Activated CD8-positive, alpha-beta memory T cell treated with anti-CD3 and anti-CD28 coated beads, Interleukin-2, amount 10 ng/mL, durations not matched to agents 7 days and 5 days (primary cell): ENCODE results near the gene SIM1. TPM values are rescaled to one million over a fixed set of nuclear protein-coding genes. Genes with fewer than 3 reads are reported as not detected.
"Not testable (repeated sequence)": the region's sequence is repeated elsewhere in the genome, so short reads cannot be mapped to it uniquely, and the experiment has no call there.

Experiments
- ATAC-seq: fragments of 150-1000 bp; cut with Tn5 transposase; one replicate; pipeline ENCODE4 v1.10.0; 2021; ENCODE audit warnings: moderate library complexity
- CTCF ChIA-PET: fragments of 350-600 bp; sonication (Branson Sonifier 250); formaldehyde crosslinking; loops from one replicate; lab custom pipeline; 2021; ENCODE audit warnings: antibody characterized with exemption; lab: Charles Lee
- DNase-seq: peaks from one replicate; pipeline ENCODE4 v3.0.0-alpha.2; 2020
- H3K27ac Mint-ChIP-seq: one replicate; pipeline ENCODE4 v1.8.0; 2021; ENCODE audit warnings: mild to moderate bottlenecking, mixed read lengths
- H3K27me3 Mint-ChIP-seq: one replicate; pipeline ENCODE4 v1.8.0; 2021; ENCODE audit warnings: mixed read lengths
- H3K36me3 Mint-ChIP-seq: one replicate; pipeline ENCODE4 v1.8.0; 2021; ENCODE audit warnings: mild to moderate bottlenecking, mixed read lengths
- H3K4me1 Mint-ChIP-seq: one replicate; pipeline ENCODE4 v1.8.0; 2021; ENCODE audit warnings: mixed read lengths
- H3K4me3 Mint-ChIP-seq: one replicate; pipeline ENCODE4 v1.8.0; 2021; ENCODE audit warnings: mild to moderate bottlenecking, moderate library complexity, mixed read lengths
- H3K9me3 Mint-ChIP-seq: one replicate; pipeline ENCODE4 v1.8.0; 2022; ENCODE audit warnings: low read depth, mixed read lengths
- total RNA-seq, 2 experiments: library from RNA; stranded (reverse); gene quantifications; one replicate each; pipeline ENCODE4 v1.2.3, GENCODE V29; 2021

The SIM1 gene
- total RNA-seq, 2 experiments from 2014 or later: 0.07 TPM; not detected in 1

DNA sequence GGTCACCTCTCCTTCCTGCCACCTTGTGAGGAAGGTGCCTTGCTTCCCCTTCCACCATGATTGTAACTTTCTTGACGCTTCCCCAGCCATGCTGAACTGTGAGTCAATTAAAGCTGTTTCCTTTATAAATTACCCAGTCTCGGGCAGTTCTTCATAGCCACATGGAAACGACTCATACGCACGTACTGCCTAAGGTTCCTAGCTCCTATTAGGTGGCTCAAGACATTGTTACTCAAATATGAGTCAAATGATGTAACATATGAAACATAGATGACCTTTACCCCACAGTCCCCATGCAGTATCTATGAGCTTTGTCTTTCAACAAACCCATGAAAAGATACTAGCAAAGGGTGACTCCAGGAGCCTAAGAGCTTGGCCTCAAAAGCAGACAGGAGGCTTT is 98.3 kb downstream of the SIM1 start:
- H3K27ac Mint-ChIP-seq: no peak overlapping the region
- H3K9me3 Mint-ChIP-seq: no peaks in the 10 kb centered on the region
- H3K36me3 Mint-ChIP-seq: no peaks in the 10 kb centered on the region
- ATAC-seq (no peak), DNase-seq (no peak)
- no peaks in the 10 kb centered on the region for H3K4me1 Mint-ChIP-seq
- CTCF ChIA-PET: no interaction called here
- H3K4me3 Mint-ChIP-seq: no peak overlapping the region
- peaks cover 5% of the 10 kb centered on the region for H3K27me3 Mint-ChIP-seq

- Mint-ChIP-seq H3K4me1 (no peaks in the 10 kb centered on the region), H3K36me3 (no peaks in the 10 kb centered on the region), H3K4me3 (no peak overlapping the region), H3K27ac (no peak overlapping the region), H3K9me3 (no peaks in the 10 kb centered on the region), H3K27me3 (peaks cover 12% of the 10 kb centered on the region)
- DNase-seq: no peak
- no peak for ATAC-seq
- CTCF ChIA-PET: interaction anchor here (0.8 to 1.6 kb wide), 2 partner anchors 11 to 19 kb away, joined by 3 to 4 read pairs; no protein-coding TSS in a partner anchor
Observed at GRCh38 chr6:100363651-100364050, 101.1 kb downstream of the SIM1 start.

DNA sequence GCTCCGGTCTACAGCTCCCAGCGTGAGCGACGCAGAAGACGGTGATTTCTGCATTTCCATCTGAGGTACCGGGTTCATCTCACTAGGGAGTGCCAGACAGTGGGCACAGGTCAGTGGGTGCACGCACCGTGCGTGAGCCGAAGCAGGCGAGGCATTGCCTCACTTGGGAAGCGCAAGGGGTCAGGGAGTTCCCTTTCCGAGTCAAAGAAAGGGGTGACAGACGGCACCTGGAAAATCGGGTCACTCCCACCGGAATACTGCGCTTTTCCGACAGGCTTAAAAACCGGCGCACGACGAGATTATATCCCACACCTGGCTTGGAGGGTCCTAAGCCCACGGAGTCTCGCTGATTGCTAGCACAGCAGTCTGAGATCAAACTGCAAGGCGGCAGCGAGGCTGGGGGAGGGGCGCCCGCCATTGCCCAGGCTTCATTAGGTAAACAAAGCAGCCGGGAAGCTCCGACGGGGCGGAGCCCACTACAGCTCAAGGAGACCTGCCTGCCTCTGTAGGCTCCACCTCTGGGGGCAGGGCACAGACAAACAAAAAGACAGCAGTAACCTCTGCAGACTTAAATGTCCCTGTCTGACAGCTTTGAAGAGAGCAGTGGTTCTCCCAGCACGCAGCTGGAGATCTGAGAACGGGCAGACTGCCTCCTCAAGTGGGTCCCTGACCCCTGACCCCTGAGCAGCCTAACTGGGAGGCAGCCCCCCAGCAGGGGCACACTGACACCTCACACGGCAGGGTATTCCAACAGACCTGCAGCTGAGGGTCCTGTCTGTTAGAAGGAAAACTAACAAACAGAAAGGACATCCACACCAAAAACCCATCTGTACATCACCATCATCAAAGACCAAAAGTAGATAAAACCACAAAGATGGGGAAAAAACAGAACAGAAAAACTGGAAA is 109.7 kb downstream of the SIM1 start:
- H3K27ac Mint-ChIP-seq, H3K4me1 Mint-ChIP-seq, H3K9me3 Mint-ChIP-seq, H3K36me3 Mint-ChIP-seq, DNase-seq, ATAC-seq, H3K4me3 Mint-ChIP-seq, CTCF ChIA-PET: not testable (repeated sequence)
- peaks cover 13% of the 10 kb centered on the region for H3K27me3 Mint-ChIP-seq

DNA sequence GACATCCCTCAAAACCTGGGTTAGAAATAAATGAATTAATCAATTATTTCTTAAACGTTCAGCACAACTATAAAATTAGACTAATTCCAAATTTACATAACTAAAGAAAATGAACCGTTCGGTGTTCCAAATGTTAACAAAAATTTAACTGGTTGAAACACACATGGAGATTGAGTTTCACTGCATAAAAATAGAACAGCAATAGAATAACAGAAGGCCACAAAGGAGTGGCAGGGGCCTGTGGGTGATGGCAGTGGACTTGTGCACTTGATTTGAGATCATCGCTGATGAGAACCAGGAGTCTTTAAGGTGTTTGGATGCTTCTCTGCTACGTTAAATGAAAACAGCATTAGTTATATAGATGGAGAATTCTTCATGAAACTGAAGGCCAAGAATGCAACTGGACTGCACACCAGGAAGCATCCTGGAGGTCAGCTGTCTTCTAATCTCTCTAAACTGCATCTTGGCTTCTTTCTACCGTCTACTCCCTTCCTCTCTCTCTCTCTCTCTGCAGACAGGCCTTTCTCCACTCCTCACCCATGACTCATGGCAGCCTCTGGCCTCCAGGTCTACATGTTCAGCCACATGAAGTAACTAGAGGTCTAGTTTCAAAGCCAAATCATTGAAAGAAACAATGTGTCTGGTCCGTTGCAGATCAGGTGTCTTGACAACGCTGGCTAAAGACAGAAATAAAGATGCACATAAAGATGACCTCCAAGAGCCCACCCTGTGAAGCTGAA is 111.3 kb downstream of the SIM1 start:
- Mint-ChIP-seq H3K27ac (no peak overlapping the region), H3K36me3 (no peaks in the 10 kb centered on the region), H3K9me3 (no peaks in the 10 kb centered on the region), H3K27me3 (peaks cover 17% of the 10 kb centered on the region), H3K4me3 (no peak overlapping the region), H3K4me1 (peaks cover 3% of the 10 kb centered on the region)
- no peak for ATAC-seq
- no peak for DNase-seq
- CTCF ChIA-PET: interaction anchor here (1.9 kb wide), 1 partner anchor 11 kb away, joined by 4 read pairs; no protein-coding TSS in a partner anchor

- no peak for ATAC-seq
- H3K4me3 Mint-ChIP-seq: no peak overlapping the region
- H3K27me3 Mint-ChIP-seq: peaks cover 17% of the 10 kb centered on the region
Observed at GRCh38 chr6:100350139-100350538, 114.6 kb downstream of the SIM1 start.

DNA sequence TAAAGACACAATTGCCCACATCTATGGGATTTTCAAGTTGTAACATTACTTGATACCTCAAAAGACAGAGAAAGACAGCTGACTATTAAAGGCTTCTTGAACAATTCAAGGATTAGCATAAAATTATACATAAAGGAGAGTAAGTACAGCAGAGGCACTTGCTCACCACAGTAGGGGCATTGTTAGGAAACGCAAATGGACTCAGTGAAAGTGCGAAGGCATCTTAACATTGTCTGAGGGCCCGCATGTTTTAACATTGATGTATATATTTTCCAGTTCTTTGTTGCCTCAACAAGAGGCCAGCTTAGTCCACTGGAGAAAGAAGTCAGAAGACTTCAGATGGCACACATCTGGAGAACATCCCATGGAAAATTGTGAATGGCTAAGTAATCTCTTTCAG is 115.4 kb downstream of the SIM1 start:
- Mint-ChIP-seq H3K27ac (no peak overlapping the region), H3K27me3 (peaks cover 19% of the 10 kb centered on the region), H3K4me3 (no peak overlapping the region), H3K36me3 (peaks cover 2% of the 10 kb centered on the region), H3K9me3 (no peaks in the 10 kb centered on the region), H3K4me1 (peaks cover 14% of the 10 kb centered on the region)
- no peak for ATAC-seq
- CTCF ChIA-PET: no interaction called here
- DNase-seq: no peak

More at GRCh38 chr6:100350139-100350538, 114.6 kb downstream of the SIM1 start:
- H3K36me3 Mint-ChIP-seq: peaks cover 2% of the 10 kb centered on the region
- no peaks in the 10 kb centered on the region for H3K9me3 Mint-ChIP-seq
- peaks cover 14% of the 10 kb centered on the region for H3K4me1 Mint-ChIP-seq
- DNase-seq: no peak
- CTCF ChIA-PET: no interaction called here
- no peak overlapping the region for H3K27ac Mint-ChIP-seq

- CTCF ChIA-PET: no interaction called here
- DNase-seq (no peak), ATAC-seq (peak; percentile 60)
- Mint-ChIP-seq H3K36me3 (peaks cover 2% of the 10 kb centered on the region), H3K4me3 (no peak overlapping the region), H3K27ac (no peak overlapping the region), H3K27me3 (peaks cover 20% of the 10 kb centered on the region), H3K9me3 (no peaks in the 10 kb centered on the region), H3K4me1 (peaks cover 14% of the 10 kb centered on the region)
Observed at GRCh38 chr6:100347901-100348550, 116.7 kb downstream of the SIM1 start.

- peaks cover 2% of the 10 kb centered on the region for H3K36me3 Mint-ChIP-seq
- CTCF ChIA-PET: interaction anchor here (1.5 kb wide), 1 partner anchor 97 kb away, joined by 3 read pairs; no protein-coding TSS in a partner anchor
- H3K9me3 Mint-ChIP-seq: no peaks in the 10 kb centered on the region
- H3K27ac Mint-ChIP-seq: no peak overlapping the region
- no peak for DNase-seq
- no peak overlapping the region for H3K4me3 Mint-ChIP-seq
- no peak for ATAC-seq
- peaks cover 14% of the 10 kb centered on the region for H3K4me1 Mint-ChIP-seq
- peaks cover 20% of the 10 kb centered on the region for H3K27me3 Mint-ChIP-seq
Observed at GRCh38 chr6:100346828-100347227, 117.9 kb downstream of the SIM1 start.

DNA sequence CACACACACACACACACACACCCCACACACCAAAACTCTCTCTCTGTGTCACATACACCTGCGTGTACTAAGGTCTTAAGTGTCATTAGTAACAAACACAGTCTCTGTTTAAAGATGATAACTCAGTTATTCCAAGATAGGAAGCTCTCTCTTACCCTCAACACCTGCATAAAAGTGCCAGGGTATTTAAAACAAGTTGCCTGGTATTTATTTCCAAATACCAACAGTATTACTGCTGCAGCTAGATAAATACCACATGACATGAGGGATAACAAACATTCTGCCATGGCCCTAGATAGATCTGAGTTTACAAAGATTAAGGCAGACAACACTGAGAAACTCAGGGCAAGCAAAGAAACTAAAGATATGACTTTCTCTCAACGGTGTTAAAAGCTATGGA is 118.5 kb downstream of the SIM1 start:
- ATAC-seq (no peak), DNase-seq (no peak)
- peaks cover 2% of the 10 kb centered on the region for H3K36me3 Mint-ChIP-seq
- peaks cover 14% of the 10 kb centered on the region for H3K4me1 Mint-ChIP-seq
- CTCF ChIA-PET: interaction anchor here (1.5 kb wide), 1 partner anchor 96 kb away, joined by 3 read pairs; no protein-coding TSS in a partner anchor
- no peak overlapping the region for H3K4me3 Mint-ChIP-seq
- H3K27me3 Mint-ChIP-seq: peaks cover 15% of the 10 kb centered on the region
- no peaks in the 10 kb centered on the region for H3K9me3 Mint-ChIP-seq
- H3K27ac Mint-ChIP-seq: no peak overlapping the region

GRCh38 chr6:100344761-100345160 is 120.0 kb downstream of the SIM1 start:
- ATAC-seq: no peak
- Mint-ChIP-seq H3K4me1 (peaks cover 14% of the 10 kb centered on the region), H3K27ac (no peak overlapping the region), H3K36me3 (peaks cover 2% of the 10 kb centered on the region), H3K9me3 (peaks cover 3% of the 10 kb centered on the region), H3K27me3 (peaks cover 18% of the 10 kb centered on the region), H3K4me3 (no peak overlapping the region)
- CTCF ChIA-PET: interaction anchor here (1.4 kb wide), 1 partner anchor 19 kb away, joined by 3 read pairs; no protein-coding TSS in a partner anchor
- DNase-seq: no peak

DNA sequence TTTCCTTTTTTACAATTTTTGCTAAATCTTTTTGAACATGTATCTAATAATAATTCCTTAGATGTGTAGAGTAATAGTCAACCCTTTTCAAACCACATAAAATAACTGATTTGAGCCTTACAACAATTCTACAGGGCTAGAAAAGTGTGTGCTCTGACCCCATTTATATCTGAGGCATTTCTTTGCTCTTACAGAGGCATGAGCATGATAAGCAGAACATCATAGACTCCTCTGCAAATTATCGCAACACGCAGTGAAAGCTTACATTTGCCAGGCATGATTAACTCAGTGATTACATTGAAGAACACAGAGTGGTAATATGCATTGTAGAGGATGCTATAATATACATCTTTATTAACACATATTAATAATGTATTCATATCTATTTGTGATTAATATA is 120.4 kb downstream of the SIM1 start:
- no peak overlapping the region for H3K27ac Mint-ChIP-seq
- no peak for ATAC-seq
- CTCF ChIA-PET: interaction anchor here (1.4 kb wide), 1 partner anchor 20 kb away, joined by 3 read pairs; no protein-coding TSS in a partner anchor
- DNase-seq: no peak
- peaks cover 14% of the 10 kb centered on the region for H3K27me3 Mint-ChIP-seq
- H3K36me3 Mint-ChIP-seq: peaks cover 2% of the 10 kb centered on the region
- H3K4me3 Mint-ChIP-seq: no peak overlapping the region
- H3K4me1 Mint-ChIP-seq: peaks cover 14% of the 10 kb centered on the region
- peaks cover 3% of the 10 kb centered on the region for H3K9me3 Mint-ChIP-seq

- DNase-seq (no peak), ATAC-seq (no peak)
- peaks cover 14% of the 10 kb centered on the region for H3K27me3 Mint-ChIP-seq
- peaks cover 2% of the 10 kb centered on the region for H3K36me3 Mint-ChIP-seq
- peaks cover 11% of the 10 kb centered on the region for H3K4me1 Mint-ChIP-seq
- CTCF ChIA-PET: no interaction called here
- H3K27ac Mint-ChIP-seq: no peak overlapping the region
- H3K4me3 Mint-ChIP-seq: no peak overlapping the region
- H3K9me3 Mint-ChIP-seq: peaks cover 3% of the 10 kb centered on the region
Observed at GRCh38 chr6:100343316-100344077, 121.2 kb downstream of the SIM1 start.
